GM19438 (cell line): Measurements from ENCODE around the gene SIK3.

Experiments
- ATAC-seq: cut with Tn5 transposase; IDR thresholded peaks from one replicate; pipeline ENCODE4 v1.9.1; 2021; ENCODE audit warnings: low read depth; ENCODE audit not compliant: unreplicated experiment

Gene SIK3

DNA sequence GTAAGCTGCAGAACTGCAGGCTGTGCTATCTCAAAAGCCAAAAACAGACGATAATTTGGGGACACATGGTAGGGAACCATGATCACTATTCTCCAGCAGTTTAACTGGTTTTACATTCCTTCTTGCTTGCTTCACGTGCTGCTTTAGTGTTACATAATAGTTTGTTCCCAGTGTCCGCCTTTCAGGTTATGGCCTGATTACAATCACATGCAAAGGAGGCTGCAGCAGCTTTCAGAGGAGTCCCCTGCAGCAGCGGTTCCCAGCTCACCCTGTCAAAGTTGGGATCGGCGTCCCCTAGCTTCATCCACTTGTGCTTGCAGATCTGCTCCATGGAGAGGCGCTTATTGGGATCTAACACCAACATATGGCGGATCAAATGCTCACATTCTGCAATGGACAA lies 221.6 kb downstream of the SIK3 start:
- ATAC-seq, result no peak

- no peak for ATAC-seq
Observed at GRCh38 chr11:116875194-116875593, 223.0 kb downstream of the SIK3 start.

DNA sequence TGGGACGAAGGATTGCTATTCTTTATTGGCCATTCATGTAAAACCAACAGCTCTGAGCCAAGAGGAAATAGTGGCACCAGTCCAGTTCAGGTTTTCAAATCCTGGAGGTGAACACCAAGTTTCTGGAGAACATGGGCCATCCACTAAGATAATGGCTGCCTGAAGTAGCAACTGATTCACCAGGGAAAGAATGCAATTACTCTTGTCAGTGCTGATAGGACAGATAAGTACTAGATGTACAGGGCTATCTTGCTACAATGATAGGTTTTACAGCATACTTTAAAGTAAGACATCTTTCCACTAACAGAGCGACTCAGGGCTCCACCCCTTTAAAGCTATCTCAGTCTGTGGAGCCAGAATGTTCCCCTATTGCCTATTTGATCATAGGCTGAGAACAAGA lies 224.0 kb downstream of the SIK3 start:
- ATAC-seq, result no peak

GRCh38 chr11:116873381-116873780 lies 224.8 kb downstream of the SIK3 start:
- ATAC-seq, result no peak

- ATAC-seq, result no peak
Observed at GRCh38 chr11:116871248-116871647, 227.0 kb downstream of the SIK3 start.

- ATAC-seq, result no peak
Observed at GRCh38 chr11:116870054-116870453, 228.2 kb downstream of the SIK3 start.

DNA sequence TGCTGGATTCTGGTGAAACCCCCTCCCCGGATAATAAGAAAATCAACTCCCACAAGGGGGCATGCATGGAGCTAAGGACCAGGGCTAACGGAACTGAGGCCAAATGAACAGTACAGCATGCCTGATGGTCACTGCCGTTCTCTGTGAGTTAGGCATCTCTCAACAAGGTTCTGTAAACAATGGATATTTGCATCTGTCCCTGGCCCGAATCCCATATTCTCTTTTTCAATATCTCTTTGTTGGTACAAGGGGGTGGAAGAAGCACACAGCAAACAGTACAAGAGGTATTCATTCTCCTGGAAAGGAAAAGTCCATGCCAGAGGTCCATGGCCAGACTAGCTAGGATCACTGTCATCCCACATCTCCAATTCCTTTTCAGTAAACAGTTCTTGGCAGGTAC lies 228.6 kb downstream of the SIK3 start:
- ATAC-seq, result no peak

GRCh38 chr11:116868066-116868465 lies 230.2 kb downstream of the SIK3 start:
- ATAC-seq, result no peak

DNA sequence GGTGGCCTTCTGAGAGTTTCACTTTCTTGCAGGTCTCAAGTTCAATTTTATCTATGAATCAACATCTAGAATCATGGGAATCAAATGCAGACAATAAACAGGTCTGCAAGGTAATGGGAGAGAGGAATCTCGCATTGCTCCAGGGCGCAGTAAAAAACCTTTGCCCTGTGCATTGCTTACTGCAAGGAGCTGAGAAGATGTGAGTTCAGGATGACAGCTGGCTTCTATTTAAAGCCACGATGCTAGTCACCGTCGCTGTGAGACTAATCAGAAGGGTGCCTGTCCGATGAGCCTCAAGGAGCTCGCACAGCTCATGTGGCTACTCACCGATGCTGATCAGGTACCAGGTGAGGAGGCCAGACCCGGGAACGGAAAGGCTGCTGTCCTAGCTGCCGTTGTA lies 230.6 kb downstream of the SIK3 start:
- no peak for ATAC-seq

DNA sequence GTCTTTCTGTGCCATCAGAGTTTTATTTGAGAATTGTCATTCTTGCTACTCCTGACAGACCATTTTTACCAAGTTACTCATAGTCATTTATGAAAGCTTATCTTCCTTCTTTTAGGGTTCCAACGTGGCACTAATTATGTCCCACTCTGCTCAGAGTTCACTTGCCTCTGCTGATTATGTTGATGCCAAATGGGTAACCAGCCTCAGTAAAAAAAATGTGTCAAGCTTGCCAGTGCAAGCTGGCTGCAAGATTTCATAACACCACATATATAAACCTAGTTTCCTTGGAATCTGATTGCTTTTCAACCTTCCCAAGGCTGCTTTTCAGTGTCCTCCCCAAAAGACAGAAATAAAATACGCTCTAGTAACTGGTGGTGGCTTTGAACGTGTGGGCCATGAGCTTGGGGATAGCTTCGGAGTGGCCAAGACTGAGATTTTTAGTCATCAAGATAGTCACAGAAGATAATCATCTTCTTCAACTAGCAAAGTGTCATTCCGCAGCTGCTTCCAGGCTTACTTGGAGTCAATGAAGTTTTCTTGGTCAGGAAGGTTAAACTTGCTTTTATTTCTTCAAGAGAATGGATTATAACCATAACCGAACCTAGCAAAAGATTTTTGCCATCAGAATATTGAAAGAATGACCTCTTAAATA lies 231.3 kb downstream of the SIK3 start:
- ATAC-seq, result no peak

DNA sequence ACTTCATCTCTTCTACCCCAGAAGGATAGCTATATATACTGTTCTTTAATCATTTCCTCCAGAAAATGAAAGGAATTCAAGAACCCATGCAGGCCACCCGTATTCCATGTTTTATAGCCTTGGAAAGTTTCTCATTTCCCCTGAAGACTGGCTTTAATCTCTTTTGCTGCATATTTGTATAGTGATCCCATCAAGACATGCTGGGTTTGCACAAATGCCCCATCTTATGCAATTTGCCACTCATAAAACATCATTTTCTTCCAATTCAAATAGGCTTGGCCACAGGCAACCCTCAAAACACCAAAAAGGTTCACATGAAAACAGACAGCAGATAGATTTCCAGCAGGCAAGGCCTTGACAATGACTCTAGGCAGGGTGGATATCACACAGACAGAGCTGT lies 232.5 kb downstream of the SIK3 start:
- no peak for ATAC-seq

GRCh38 chr11:116864531-116864930 lies 233.7 kb downstream of the SIK3 start:
- no peak for ATAC-seq

DNA sequence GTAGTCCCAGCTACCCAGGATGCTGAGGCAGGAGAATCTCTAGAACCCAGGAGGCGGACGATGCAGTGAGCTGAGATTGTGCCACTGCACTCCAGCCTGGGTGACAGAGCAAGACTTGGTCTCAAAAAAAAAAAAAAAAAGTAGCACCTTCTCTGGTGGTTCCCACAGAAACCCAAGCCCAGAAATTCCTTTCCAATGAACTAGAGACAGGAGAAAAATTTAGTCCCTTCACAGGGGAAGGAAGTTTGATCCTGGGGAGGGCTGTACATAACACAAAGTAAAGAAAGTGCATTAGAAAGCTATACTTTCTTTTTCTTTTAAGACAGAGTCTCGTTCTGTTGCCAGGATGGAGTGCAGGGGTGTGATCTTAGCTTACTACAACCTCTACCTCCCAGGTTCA lies 235.3 kb downstream of the SIK3 start:
- ATAC-seq, result no peak

DNA sequence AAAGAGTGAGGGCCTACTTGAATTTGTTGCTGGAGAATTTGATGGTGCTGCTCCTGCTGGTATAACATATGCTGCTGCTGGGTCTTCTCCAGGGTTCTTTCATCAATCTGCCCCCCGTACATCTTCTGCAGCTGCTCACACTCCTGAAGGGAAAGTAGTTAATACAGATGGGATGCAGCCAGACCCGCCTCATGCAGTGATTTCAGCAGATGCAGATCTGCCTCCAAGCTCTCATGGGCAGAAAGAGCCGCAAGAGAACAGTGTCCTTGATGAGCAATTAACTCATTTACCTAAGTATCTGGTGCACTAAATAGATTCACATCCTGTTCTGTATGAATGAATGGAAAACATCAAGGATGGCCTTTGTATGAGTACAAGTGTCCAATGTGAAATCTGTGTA lies 236.0 kb downstream of the SIK3 start:
- no peak for ATAC-seq

DNA sequence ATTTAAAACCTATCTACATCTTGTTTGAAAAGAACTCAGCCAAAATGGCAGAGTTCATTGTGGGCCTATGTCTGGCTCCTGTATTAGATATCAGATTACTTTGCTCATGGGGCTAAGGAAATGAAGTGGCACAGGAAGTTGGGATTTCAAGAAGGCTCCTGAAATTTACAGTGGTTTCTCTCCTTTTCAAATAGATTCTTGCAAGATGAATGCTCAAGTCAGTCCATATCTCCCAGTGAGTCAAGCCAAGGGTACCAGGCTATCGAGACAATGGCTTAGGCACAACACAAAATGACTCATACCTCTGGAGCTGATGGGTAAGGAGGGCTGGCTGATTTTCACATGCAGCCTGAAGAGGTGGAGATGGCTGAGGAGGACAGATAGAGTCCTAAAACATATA lies 236.7 kb downstream of the SIK3 start:
- no peak for ATAC-seq

DNA sequence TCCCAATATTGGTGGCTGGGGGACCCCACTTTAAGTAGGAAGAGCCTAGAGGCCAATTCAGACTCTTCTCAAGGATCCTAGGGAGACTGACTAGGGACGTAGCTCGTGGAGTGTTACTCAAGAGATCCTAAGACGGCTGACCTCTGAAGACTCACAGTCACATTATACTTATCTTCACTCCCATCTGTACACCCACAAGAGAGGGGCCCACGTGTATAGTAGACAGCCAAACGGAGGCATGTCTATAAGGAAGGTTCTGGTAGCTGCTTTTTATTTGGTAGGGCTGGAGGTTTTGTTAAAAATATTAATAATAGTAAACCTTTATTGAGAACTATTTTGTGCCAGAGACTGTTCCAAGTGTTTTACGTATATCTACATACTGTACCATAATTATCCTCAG lies 237.9 kb downstream of the SIK3 start:
- ATAC-seq, result no peak

DNA sequence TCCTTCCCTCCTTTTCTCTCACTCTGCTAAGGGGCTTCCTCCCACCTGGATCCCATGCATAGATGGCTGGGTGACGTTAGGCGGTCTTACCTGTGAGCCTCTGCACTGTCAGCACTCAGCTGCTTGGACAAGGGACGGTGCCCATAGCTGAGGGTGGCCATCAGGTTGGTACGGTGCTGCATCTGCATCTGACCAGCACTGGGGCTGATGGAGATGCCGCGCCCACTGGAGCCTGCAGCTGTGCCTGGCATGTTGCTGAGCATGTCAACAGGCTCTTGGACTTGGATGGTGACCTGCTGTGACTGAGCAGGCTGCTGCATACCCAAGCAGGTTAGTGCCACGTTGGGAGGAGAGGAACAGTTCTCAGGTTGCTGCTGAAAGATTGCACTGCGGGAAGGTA lies 239.1 kb downstream of the SIK3 start:
- no peak for ATAC-seq

DNA sequence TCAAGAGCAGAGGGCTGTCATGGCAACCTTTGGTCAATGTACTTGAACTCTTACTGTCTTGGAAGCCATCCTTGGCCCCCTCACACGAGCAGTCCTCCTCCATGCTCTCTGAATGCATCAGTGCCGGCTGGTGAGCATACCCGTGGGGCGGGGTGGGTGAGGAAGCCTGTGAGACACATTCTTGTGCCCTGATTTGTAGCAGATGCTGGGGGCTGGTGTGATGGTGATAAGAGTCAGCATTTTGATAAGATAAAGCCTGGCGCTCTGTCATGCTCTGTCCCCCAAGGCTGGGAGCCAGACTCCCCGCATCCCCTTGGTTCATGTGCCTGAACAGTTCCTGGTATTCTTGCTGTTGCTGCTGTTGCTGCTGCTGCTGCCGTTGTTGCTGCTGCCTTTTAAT lies 240.3 kb downstream of the SIK3 start:
- ATAC-seq, result no peak

DNA sequence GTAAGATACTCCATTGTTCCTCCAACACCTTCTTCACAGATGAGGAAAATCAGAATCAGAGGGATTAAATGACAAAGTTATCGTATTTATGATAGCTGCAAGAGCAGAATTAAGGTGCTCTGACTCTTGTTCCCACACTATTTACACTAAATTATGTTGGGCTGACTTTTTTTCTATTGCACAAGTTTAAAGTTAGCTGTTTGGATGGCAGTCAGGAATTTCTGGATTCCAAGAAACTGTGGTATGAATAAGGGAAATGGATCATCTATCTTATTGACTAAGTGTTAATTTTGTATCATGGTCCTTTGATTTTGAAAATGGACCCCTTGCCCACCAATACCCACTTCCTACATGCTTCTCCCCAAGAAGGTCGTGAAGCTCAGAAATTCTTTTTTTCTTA lies 240.9 kb downstream of the SIK3 start:
- ATAC-seq, result no peak

- no peak for ATAC-seq
Observed at GRCh38 chr11:116856423-116856822, 241.8 kb downstream of the SIK3 start.

GRCh38 chr11:116855413-116855812 lies 242.8 kb downstream of the SIK3 start:
- no peak for ATAC-seq

GRCh38 chr11:116853461-116854073 lies 244.7 kb downstream of the SIK3 start:
- ATAC-seq, result peak; percentile 95
